Measurements from ENCODE around the gene DHX8. TPM values are rescaled to one million over a fixed set of nuclear protein-coding genes. Genes with fewer than 3 reads are reported as not detected.

DHX8 gene
- 46.8 and 134 TPM in 2 replicates for total RNA-seq (ENCODE audit: low replicate concordance)

DNA sequence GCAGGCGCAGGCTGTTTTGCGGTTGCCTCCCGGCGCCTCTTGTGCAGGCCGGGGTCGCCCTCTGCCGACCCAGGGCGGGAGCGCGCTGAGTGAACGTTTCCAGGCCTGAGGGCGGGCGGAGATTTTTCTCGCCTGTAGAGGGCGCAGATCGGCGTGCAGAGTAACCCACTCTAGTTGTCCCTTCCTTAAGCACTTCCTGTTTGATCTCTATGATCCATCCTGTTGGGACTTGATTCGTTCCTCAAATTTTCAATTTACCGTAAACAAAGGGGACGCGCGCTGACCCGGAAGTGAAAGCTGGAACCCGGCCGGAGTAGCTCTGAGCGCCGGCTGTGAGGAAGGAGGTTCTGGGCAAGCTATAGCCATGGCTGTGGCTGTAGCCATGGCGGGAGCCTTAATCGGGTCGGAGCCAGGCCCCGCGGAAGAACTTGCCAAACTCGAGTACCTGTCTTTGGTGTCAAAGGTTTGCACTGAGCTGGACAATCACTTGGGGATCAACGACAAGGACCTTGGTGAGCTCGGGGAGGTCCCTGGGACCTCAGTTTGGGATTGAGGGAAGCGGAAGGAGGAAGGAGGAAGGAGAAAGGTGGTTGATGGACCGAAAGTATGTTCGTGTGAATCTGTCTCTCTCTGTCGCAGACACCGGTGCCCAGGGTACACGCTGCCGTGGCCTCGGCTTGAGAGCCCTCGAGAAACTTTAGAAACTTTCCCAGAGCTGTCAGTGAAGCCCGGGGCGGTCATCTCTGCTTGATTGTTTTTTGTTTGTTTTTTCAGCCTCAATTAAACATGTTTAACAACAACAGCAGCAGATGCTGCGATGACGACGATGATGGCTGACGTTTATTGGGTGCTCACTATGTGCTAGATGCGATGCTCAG is at the start of gene DHX8:
Gene DHX8, plus strand, starts transcription at position 302 of the 878 bp plus-strand sequence. Its CDS starts 63 bp downstream, at position 365.
- H3K9ac ChIP-seq, result peak within 1 kb of the TSS; percentile 73
- TF ChIP-seq EZH2phosphoT487 (IDR thresholded peaks at IDR 0.05), result no peak
- TF ChIP-seq, protein P1, sequence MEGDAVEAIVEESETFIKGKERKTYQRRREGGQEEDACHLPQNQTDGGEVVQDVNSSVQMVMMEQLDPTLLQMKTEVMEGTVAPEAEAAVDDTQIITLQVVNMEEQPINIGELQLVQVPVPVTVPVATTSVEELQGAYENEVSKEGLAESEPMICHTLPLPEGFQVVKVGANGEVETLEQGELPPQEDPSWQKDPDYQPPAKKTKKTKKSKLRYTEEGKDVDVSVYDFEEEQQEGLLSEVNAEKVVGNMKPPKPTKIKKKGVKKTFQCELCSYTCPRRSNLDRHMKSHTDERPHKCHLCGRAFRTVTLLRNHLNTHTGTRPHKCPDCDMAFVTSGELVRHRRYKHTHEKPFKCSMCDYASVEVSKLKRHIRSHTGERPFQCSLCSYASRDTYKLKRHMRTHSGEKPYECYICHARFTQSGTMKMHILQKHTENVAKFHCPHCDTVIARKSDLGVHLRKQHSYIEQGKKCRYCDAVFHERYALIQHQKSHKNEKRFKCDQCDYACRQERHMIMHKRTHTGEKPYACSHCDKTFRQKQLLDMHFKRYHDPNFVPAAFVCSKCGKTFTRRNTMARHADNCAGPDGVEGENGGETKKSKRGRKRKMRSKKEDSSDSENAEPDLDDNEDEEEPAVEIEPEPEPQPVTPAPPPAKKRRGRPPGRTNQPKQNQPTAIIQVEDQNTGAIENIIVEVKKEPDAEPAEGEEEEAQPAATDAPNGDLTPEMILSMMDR (IDR thresholded peaks at IDR 0.05), result peak; percentile 100
- no peaks in the 10 kb centered on the region for H3K36me3 ChIP-seq
- H2AFZ ChIP-seq (replicated peaks), result peak within 1 kb of the TSS; percentile 98
- peak within 1 kb of the TSS; percentile 84 for H3K4me2 ChIP-seq
- peak within 1 kb of the TSS; percentile 71 for H3K4me3 ChIP-seq
- Mint-ChIP-seq H3K27ac (peak within 1 kb of the TSS; percentile 99), H3K27me3 (ENCODE audit: insufficient read depth, low read depth) (peaks cover 3% of the 10 kb centered on the region), H3K4me1 (peaks cover 16% of the 10 kb centered on the region), H3K4me3 (peak within 1 kb of the TSS; percentile 100), H3K9me3 (no peaks in the 10 kb centered on the region), H3K36me3 (no peaks in the 10 kb centered on the region)
- no peaks in the 10 kb centered on the region for H3K27me3 ChIP-seq
- peaks cover 3% of the 10 kb centered on the region for H4K20me1 ChIP-seq (ENCODE audit: low read depth)
- H3K27ac ChIP-seq, result no peak within 1 kb of the TSS
- peaks cover 51% of the 10 kb centered on the region for H3K79me2 ChIP-seq (ENCODE audit: low read depth)
- H3K9me3 ChIP-seq (ENCODE audit: low read depth), result no peaks in the 10 kb centered on the region
- peak; percentile 98 for DNase-seq (ENCODE audit: low spot score)
- no peaks in the 10 kb centered on the region for H3F3A ChIP-seq (ENCODE audit: low read depth)
- peaks cover 11% of the 10 kb centered on the region for H3K4me1 ChIP-seq

DNA sequence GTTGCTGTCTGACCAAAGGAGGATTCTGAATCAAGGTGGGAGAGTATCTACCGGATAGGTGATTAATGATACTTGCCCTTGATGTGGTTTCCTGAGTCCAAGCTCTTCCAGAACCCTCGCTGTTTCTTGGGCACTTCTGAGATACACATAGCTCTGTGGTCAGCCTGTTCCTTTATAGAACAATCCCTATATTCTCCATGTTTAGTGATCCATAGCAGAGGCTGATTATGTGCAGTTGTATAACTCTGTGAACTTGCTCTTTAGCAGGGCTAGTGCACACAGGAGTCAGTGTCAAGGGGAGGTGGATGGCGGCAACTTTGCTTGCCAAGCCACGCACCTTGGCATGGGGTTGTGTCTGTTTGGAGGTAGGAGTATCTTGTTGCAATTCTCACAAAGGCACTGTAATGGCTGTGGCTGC is 48.9 kb upstream of the DHX8 start:
- Mint-ChIP-seq H3K4me3 (no peak overlapping the region), H3K27me3 (ENCODE audit: insufficient read depth, low read depth) (peaks cover 2% of the 10 kb centered on the region), H3K27ac (no peak overlapping the region), H3K9me3 (no peaks in the 10 kb centered on the region), H3K36me3 (no peaks in the 10 kb centered on the region), H3K4me1 (peaks cover 29% of the 10 kb centered on the region)
- Histone ChIP-seq H3K36me3 (no peaks in the 10 kb centered on the region), H3K27ac (no peak overlapping the region), H3K4me1 (peaks cover 21% of the 10 kb centered on the region), H3K9ac (no peak overlapping the region), H3K79me2 (ENCODE audit: low read depth) (no peaks in the 10 kb centered on the region), H4K20me1 (ENCODE audit: low read depth) (no peaks in the 10 kb centered on the region), H3K4me2 (no peak overlapping the region), H2AFZ (replicated peaks) (no peak overlapping the region), H3K4me3 (no peak overlapping the region), H3F3A (ENCODE audit: low read depth) (peaks cover 18% of the 10 kb centered on the region), H3K9me3 (ENCODE audit: low read depth) (no peaks in the 10 kb centered on the region), H3K27me3 (no peaks in the 10 kb centered on the region)
- DNase-seq (ENCODE audit: low spot score), result no peak
- TF ChIP-seq, protein P1 (IDR thresholded peaks at IDR 0.05), result no peak
- TF ChIP-seq EZH2 (IDR thresholded peaks at IDR 0.05), result no peak
- no peak for TF ChIP-seq EZH2phosphoT487 (IDR thresholded peaks at IDR 0.05)

DNA sequence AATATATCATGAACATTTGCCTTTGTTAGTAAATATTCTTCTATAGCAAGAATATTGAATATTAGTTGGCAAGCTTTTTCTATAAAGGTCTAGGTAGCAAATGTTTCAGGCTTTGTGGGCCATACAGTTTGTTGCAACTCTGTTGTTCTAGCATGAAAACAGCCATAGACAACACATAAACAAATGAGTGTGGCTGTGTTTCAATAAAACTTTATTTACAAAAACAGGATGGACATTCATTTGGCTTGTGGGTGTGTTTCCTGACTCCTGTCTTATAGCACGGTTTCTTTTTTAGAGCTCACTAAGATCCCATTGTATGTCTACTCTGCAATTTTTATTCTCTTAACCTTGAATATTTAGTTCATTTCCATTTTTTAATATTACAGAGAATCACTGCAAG is 46.0 kb upstream of the DHX8 start:
- DNase-seq (ENCODE audit: low spot score), result no peak
- no peaks in the 10 kb centered on the region for H3K36me3 Mint-ChIP-seq
- H3K27me3 Mint-ChIP-seq (ENCODE audit: insufficient read depth, low read depth), result peaks cover 5% of the 10 kb centered on the region
- H3K4me3 Mint-ChIP-seq, result no peak overlapping the region
- no peak overlapping the region for H3K4me2 ChIP-seq
- TF ChIP-seq, protein P1 (IDR thresholded peaks at IDR 0.05), result no peak
- TF ChIP-seq EZH2 (IDR thresholded peaks at IDR 0.05) (no peak), EZH2phosphoT487 (IDR thresholded peaks at IDR 0.05) (no peak)
- no peaks in the 10 kb centered on the region for H3K9me3 ChIP-seq (ENCODE audit: low read depth)
- no peaks in the 10 kb centered on the region for H3K36me3 ChIP-seq
- no peak overlapping the region for H3K27ac ChIP-seq
- H2AFZ ChIP-seq (replicated peaks), result no peak overlapping the region
- peaks cover 15% of the 10 kb centered on the region for H3K4me1 Mint-ChIP-seq
- no peaks in the 10 kb centered on the region for H3K9me3 Mint-ChIP-seq
- H3K4me3 ChIP-seq, result no peak overlapping the region
- no peaks in the 10 kb centered on the region for H3K79me2 ChIP-seq (ENCODE audit: low read depth)
- H3K27me3 ChIP-seq, result no peaks in the 10 kb centered on the region
- no peaks in the 10 kb centered on the region for H4K20me1 ChIP-seq (ENCODE audit: low read depth)
- no peak overlapping the region for H3K9ac ChIP-seq
- H3K27ac Mint-ChIP-seq, result no peak overlapping the region
- H3F3A ChIP-seq (ENCODE audit: low read depth), result peaks cover 12% of the 10 kb centered on the region
- H3K4me1 ChIP-seq, result peaks cover 9% of the 10 kb centered on the region

Data from neural progenitor cell (in vitro differentiated cells).